C4-2B (cell line): Measurements from ENCODE around the gene FAHD1.

Source experiments
- ZFX ChIP-seq: fragments of 450-650 bp; IDR thresholded peaks from 2 replicates; pipeline ENCODE4 v1.6.1; 2017
- TF ChIP-seq, protein P1 (sequence below): fragments of 450-650 bp; conservative IDR thresholded peaks from 2 replicates; pipeline ENCODE4 v1.5.1; 2017; ENCODE audit warnings: mild to moderate bottlenecking

DNA sequence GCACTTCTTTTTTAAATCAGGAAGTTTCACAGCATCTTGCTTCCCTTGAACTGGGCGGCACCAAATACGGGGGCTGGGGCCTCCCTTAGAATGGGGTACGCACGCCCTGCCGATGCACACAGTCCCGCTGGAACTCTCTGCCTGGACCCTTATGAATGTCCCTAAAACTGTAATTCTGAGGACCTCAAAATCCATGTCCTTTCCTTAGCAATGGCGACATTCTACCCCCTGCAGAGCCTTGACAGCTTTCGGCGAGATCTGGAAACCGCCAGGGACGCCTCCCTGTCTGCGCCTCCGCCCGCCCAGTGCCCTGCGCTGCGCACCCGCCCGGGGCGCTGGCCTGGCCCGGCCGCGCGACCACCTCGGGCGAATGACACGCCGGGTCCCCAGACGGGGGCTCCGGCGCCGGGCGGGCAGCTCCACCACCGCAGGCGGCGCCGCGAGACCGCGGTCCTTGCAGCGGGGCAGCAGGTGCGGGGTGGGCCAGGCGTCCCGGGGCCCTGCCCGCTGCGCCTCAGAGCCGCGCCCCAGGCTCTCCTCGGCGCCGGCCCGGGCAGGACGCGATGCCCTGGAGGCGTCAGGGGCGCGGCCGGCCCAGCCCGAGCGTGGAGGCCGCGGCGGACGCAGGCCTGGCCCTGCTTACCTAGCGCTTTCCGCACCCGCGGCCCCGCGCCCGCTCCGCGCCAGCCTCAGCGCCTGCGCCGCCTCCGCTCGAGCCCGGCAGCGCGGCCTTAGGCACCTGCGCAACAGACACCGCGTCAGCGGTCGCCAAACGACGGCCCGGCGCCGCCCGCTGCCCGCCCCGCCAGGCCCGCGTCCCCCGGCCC lies 929 bp upstream of the FAHD1 start:
- TF ChIP-seq, protein P1, sequence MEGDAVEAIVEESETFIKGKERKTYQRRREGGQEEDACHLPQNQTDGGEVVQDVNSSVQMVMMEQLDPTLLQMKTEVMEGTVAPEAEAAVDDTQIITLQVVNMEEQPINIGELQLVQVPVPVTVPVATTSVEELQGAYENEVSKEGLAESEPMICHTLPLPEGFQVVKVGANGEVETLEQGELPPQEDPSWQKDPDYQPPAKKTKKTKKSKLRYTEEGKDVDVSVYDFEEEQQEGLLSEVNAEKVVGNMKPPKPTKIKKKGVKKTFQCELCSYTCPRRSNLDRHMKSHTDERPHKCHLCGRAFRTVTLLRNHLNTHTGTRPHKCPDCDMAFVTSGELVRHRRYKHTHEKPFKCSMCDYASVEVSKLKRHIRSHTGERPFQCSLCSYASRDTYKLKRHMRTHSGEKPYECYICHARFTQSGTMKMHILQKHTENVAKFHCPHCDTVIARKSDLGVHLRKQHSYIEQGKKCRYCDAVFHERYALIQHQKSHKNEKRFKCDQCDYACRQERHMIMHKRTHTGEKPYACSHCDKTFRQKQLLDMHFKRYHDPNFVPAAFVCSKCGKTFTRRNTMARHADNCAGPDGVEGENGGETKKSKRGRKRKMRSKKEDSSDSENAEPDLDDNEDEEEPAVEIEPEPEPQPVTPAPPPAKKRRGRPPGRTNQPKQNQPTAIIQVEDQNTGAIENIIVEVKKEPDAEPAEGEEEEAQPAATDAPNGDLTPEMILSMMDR, result no peak; the same call in 1 of the 2 replicates
- TF ChIP-seq ZFX, result no peak
